Stimulated activated CD8-positive, alpha-beta memory T cell treated with anti-CD3 and anti-CD28 coated beads, Interleukin-7, amount 100 ng/mL, for 1 hour (primary cell): ENCODE data around the gene PKIB.
"Not testable (repeated sequence)": the region's sequence is repeated elsewhere in the genome, so short reads cannot be mapped to it uniquely, and the experiment has no call there.

Experiments
- DNase-seq, 2 donors: peaks; one replicate each; pipeline ENCODE4 v3.0.0-alpha.2; 2020; ENCODE audit warnings: low read depth in 2 of 2

The PKIB gene

DNA sequence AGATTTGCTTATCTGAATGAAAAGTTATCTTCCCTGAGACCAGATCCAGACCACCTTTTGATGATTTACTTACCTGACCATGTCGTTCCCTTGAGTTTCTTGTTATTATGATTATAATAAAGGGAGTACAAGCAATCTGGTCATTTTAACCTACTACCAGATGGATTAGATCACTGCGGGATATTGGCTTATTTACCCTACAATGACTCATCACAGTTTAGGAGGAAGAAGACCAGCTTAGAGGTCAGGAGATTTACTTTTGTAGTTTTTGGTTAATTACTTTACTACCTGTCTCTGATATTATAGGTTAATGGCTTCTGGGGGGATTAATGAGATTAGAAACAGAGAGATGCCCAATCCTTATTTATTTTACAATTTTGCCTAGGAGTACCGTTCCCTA is 10.7 kb downstream of the PKIB start:
- DNase-seq = no peak

DNA sequence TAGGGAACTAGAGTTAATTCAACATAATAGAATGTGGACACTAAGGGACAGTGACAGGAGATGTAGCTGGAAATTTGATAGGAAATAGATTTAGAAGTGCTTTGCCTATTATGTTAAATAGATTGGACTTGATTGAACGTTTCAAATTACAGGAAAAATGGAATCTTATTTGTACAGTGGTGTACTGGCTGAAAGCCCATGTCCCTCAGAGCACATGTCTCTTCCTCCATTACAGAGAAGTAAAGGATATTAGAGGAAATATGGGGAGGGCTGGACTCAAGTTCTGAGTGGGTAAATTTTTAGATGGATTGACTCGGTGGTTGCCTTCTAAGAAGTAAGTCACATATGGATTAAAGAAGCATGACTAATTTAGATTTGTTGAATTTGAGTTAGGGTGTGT is 11.4 kb downstream of the PKIB start:
- no peak for DNase-seq

DNA sequence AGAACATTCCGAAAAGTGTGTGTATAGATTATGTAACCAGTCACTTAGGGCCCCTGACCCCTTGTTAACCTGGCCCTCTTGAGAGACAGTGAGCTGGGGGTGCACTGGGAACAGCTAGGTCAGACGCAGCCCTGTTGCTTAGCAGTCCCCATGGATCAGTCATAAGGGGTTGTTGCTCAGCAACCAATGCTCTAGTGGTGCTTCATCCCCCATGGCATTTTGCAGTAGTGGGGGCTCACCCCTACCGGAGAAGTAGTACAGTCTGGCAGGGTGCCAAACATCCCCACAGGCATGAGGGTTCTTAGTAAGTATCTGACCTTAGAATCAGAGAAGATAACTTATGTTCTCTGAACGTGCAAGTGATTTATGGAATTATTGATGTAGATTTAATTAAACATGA is 12.3 kb downstream of the PKIB start:
- no peak for DNase-seq

DNA sequence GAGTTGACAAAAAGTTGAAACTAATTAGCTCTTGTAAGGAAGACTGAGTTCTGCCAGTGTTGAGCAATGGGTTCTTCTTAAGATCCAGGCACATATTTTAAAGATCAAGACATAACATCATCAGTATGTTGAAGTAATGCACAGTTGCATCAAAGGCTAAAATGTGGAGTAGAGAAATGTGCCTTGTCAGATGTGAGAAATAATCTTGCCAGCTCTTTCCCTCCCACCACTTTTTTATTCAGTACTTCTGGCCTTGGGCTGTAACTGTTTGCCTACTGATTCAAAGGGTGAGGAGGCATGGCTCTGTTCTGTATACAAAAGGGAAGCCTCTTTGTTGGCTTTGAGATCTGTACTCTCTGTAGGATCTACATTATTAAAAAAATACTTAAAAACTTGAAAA is 13.1 kb downstream of the PKIB start:
- no peak for DNase-seq

DNA sequence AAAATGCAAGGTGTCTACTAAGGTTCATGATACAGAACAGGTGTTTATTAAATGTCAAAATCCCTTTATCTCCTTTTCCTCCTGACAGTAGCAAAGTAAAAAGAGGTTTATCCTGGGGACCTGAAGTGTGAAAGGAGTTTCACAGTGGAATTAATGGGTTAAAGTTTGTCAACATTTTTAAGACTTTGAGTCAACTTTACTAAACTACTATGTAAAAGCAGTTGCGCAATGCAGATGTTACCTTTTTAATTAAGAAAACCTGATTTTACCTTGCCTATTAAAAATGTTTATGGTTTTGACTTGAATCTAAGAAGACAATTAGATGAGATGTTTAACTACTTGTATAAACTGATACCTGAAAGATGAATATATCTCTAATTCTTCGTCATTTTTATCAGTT is 14.6 kb downstream of the PKIB start:
- DNase-seq = no peak

DNA sequence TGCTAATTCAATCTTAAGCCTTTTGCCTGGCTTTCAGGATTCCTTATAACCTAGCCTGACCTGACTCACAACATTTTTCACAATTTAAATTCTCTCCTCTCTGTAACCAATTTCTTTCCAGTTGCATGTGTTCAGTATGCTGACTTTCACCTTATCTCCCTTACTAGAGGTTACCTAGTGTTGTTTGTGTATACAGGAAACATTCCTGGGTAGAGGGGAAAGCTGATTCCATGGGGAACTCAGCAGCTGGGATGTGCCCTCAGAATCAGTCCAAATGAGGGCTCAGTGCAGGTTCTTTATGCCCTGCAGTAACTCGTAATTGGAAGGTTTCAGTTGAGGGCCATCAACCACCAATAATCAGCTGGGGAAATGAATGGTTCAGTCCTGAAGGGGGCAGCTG is 18.5 kb downstream of the PKIB start:
- no peak for DNase-seq

DNA sequence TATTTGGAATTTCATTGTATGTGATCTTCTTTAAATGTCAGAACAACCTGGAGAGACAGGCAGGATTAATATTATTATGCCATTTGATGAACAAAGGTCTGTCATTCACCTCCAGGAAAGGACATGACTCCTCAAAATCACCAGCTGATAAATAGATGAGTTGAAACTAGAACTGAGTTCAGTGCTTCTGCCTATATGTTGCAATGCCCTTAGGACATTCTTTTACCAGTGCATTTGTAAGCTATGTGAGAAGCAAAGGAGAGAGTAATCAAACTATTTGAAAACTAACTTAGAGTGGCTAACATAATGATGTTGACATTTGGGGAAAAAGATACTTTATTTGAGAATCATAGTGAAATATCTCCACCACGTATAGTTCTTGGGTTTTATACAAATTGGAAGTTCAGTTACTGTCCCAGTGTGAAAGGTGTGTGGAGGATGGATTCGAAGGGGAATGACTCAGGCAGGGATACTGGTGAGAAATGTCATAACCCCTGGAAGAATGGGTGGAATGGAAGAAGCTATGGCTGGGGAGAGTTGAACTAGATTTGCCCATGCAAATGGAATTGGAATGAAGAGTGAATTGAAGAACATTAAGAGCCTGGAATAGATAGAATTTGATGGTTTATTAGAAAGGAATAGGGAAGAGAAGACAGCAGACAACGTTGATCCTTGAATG is 21.5 kb downstream of the PKIB start:
- no peak for DNase-seq

DNA sequence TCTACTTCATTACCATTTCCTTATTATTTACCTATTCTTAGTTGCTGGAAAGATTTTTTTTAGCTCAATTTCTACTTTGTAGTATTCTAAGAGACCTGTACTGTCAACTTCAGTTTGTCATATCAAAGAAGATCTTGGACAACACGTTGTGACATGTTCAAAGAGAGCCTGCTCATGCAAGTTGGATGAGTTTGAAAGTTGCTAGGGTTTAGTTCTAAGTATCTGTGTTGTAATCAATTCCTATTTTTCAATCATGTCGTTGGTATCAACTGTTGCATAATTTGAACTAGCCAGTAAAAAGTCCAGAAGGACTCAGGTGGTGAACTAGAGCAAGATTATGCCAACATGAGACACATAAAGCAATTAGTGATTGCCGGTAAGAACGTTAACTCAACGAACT is 30.2 kb downstream of the PKIB start:
- DNase-seq = no peak

DNA sequence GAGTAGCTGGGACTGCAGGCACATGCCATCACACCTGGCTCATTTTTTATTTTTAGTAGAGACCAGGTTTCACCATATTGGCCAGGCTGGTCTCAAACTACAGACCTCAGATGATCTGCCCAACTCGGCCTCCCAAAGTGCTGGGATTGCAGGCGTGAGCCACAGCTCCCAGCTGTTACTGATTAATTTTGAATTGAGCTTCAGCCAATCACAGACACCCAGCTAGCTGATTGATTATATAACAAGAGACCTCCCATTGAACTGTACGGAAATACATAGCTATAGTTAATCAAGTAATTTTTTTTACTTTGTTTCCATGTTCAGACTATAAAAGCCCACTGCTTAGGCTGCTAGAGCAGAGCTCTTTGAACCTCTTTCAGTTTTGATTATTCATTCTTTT is 31.6 kb downstream of the PKIB start:
- no peak for DNase-seq

DNA sequence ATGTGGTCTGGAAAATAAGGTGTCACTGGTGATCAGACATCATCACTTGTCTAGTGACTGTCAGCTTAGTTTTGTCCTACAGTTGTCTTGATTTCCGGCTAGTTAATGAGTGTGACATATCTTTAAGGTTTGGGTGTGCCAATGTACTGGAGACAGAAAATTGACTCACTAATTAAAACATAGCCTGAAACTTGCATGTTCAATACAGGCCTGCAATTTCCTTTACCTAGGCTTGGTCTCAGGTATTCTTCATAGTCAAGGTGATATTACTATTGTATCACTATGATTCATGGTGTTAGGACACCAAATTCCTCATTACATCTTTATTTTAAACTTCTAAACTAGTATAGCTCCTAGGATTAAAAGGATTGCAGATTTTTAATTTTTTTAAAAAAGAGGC is 32.4 kb downstream of the PKIB start:
- DNase-seq = not testable (repeated sequence)

DNA sequence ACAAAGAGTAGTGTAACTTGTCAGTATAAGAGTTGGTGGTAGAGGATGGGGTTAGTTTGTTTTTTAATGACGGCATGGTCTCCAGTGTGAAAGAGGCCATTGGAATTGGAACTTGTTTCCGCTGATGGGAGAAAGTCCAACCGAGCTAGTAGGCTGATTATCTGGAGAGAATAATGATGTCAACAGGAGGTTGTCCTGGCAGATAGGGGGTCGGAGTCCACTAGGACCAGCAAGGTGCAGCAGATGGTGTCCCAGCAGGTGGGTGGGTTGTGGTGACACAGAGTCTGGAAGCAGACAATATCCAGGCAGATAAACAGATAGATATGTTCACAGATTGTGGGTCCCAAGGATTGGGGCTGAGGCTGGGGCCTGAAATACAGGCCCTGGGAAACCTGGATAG is 35.1 kb downstream of the PKIB start:
- no peak for DNase-seq

DNA sequence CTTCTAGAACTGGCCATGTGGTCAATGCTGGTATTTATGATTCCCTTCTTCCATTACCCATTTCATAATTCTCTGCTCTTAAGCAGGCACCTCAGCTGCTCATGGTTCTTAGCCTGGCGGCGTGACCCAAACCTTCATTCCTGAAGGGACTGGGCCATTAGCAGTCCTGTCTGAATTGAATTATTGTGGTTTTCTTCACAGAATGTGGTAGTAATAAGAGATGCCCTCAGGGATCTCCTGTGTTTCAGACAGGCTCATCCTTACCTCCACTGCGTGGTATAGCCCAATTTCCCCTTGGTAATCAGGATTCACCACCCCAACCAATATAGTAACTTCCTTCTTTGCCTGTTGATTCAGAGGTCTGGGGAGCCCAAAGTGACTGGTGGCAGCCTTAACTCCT is 37.6 kb downstream of the PKIB start:
- no peak for DNase-seq

DNA sequence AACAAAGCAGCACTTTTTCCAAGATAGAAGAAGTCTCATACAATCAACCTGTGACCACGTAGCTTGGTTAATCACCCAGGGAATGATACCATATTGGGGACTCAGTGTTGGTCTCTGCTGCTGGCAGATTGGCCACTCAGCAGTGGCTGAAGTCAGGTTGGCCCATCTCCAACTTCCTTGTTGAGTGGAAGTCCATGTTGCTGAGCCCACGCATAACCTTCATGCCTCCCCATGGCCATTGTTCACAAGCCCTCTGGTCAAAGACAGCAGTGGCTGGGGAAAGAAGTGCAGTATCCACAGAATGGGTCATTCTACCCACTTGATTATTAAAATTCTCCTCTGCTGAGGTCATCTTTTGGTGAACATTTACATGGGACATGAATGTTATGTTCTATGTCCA is 38.5 kb downstream of the PKIB start:
- DNase-seq = no peak

DNA sequence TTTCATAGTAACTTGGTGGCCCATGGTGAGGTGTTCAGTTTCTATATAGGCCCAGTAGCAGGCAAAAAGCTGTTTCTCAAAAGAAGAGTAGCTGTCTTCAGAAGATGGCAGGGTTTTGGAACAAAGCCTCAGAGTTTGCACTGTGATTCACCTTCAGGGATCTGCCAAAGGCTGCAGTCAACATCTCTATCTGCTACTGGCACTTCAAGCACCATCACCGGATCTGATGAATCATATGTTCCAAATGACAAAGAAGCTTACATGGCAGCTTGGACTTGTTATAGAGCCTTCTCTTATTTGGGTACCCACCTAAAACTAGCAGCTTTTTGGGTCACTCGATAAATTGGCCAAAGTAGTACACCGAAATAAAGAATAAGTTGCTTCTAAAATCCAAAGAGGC is 39.5 kb downstream of the PKIB start:
- no peak for DNase-seq

DNA sequence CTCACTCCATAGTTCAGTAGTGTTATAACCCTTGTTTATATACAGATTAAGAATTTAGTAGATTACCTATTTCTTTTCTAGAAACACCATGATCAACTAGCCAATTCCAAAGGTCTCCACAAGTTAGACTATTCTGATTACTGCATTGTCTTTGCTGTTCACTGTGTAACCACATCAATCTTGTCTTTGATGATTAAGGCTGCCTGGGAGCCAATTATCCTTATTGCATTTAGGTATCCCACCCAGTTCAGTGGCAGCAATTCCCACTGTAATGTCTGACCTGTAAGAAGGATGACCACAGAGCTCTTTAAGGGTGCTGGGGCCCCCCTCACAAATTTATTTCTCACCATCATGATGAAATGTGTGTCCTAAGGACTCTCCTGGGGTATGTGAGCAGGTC is 40.2 kb downstream of the PKIB start:
- no peak for DNase-seq

DNA sequence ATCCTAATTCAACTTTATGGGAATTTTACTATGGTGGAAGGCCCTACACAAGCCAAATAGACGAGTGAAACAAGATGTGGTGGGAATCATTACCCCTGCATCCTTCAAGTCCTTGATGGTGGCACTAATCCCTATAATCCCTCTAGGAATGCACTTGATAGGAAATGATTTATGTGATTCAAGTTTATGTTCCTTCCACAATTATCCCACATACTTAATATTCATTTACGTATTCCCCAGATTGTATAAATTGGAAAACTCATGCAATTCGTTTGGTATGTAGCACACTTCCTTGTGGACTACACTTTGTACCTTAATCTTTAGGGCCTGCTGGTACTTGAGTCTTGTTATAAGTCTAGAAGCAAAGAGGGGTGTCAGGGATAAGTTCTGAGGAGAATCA is 40.8 kb downstream of the PKIB start:
- no peak for DNase-seq

DNA sequence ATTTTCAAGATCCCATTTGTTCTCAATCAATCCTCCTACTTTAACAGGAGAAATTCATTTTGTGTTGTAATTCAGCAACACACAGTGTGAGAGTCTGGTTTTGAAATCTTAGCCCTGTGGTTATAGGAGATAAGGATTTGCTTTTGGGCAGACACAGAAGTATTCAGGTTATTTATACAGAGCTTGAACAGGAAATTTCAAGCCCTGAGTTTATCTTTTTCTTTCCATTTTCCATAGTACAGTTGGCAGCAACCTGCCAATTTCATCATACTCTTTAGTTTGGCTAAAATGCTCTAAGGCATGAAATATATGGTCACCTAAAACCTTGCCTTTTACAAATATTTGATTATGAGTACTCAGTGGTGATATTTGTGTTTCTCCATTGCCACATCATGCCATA is 41.4 kb downstream of the PKIB start:
- DNase-seq = no peak

DNA sequence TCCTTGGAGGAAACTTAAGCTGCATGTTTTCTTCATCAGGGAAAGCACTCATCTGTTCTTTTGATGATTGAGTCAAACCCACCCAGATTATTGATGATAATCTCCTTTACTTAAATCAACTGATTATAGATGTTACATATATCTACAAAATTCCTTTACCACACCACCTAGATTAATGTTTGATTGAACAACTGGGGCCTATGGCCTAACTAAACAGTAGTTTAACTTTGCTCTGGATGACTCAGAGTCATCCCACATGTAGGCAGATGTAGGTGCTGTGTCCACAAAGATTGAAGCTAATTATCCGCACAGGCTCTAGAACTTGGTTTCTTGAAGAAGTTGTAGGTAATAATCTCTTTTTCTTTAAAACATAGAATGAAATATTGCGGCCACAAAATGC is 42.2 kb downstream of the PKIB start:
- no peak for DNase-seq

DNA sequence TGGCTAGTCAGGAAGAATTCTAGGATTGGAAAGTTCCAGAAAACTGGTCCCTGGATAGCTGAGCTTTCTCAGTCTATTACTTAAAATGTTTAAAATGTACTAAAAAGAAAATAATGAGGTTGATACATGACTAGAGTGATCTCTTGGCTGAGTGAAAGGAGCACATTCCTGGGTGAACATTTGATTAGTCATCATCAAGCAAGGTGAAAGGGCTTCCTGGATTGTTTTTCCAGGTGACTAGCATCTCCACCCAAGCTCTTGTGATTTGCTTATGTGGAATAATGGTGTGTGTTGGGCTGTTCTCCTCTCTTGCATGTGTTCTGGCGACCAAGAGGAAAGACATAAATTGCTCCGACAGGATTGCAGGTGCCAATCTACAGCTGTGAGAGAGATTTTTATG is 42.9 kb downstream of the PKIB start:
- no peak for DNase-seq

DNA sequence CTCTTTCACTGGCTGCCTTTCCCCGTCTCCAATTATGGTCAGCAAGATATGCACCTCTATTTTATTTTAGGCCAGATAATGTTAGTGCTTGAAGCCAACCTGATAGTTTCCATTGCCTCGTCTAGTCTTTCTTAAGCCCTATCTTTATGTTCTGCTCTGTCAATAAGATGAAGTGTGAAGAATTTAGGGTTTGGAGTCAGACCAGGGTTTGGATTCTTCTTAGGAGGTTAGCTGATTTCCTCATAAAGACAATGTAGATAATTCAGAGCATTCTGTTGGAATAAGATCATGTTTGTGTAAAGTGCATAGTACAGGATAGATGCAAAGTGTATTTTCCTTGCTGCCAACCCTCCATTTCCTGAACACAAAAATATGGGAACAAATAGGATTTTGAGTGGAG is 43.8 kb downstream of the PKIB start:
- DNase-seq = no peak

DNA sequence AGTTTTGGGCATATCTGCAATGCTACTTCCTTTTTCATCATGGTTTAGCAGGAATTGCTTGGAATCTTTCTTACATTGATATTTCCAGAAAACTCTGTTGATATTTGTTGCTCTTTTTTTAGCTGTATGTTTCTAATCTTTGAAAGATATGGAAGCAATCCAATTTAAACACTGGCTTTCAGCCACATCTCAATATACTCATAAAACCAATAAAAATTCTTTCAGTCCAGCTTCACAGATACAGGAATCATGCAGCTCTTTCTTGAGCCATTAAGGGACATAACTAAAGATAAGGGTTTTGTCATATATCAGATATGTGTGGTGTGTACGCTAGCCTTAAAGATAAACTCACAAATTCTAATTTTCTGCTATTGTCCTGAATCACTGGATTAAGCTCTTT is 47.4 kb downstream of the PKIB start:
- DNase-seq = no peak

DNA sequence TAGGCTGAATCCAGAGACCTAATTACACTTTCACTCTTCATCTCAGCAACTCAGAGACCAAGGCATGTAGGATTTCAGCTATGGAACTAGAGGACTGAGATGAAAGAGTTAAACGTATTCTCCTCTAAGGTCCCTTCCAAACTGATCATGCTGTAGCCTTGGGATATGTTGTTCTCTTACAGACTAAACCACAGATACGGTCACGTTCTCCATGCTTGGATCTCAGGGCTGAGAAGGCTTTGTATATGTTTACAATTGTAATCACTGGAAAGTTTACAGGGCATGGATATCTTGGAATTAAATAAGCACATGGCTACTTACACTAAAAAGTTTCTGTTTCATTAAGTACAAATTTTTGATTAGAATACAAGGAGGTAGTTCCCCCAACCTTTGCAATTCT is 50.1 kb downstream of the PKIB start:
- no peak for DNase-seq

DNA sequence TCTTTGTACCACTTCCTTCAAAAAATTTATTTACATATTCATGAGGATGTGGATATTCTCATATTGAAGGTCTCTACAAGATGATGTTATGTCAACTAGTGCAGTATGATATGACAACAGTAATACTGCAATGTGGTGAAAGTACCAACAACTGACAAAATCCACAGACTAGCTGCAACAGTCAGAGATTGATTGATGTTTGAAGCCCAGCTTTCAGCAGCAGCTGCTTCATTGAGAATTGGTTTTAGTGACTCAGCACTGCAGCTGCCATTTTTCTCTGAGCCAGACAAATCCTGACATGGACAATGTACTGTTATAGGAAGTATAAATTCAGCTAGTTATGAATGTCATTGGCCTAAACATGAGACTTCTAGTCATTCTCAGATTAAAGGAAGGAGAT is 53.8 kb downstream of the PKIB start:
- no peak for DNase-seq

DNA sequence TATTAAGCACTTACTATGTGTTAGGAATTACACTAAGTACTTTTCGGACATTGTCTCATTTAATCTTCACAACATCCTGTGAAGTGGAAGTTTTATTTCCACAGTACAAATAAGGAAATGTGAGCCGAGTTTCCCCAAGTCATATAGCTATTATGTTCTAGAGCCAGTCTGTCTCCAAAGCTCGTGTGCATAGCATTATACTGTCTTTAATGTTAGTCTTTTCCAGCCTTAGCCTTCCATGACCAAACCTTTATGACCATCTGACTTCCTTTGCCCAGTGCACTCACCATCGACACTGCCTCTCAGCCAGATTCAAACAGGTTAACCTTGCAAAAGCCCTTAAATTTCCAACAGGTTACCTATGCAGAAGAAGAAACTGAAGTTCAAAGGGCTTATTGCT is 55.7 kb downstream of the PKIB start:
- no peak for DNase-seq

DNA sequence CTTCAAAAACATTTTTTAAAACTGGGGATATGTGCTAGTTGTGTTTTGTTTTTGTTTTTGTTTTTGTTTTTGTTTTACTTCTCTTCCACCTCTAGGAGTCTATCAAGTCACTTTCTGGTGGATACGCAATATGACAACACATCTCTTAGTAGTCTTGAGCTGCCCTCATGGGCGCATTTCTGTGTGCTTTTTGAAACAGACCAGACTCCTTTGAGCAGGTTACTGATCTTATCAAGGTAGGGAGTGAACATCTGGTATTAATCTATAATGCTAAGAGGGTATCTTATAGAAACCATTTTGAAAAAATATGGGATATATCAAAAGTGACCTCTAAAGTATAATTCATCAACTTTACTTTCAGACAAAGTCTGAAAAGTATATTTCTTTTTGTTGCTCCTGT is 56.2 kb downstream of the PKIB start:
- no peak for DNase-seq
